Measurements from ENCODE around the gene EIF2D.

DNA sequence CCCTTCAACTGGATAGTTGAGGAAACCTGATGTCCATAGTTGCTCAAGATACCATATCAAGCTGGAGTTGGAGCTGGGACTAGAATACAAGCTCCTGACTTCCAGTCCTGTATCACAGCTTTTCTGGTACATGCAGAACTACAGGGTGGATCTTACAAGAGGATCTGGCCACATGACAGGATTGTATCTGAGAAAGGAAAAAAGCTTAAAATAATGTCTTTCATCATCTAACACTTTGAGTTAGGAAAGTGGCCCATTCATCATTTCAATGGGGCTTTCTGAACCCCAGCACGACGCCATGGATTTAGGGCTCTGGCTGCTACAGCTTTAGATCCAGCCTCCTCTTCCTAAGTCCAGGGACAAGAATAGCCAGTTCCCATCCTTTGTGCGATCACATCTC, 58.1 kb downstream of the EIF2D start:
- TF ChIP-seq, protein P1, sequence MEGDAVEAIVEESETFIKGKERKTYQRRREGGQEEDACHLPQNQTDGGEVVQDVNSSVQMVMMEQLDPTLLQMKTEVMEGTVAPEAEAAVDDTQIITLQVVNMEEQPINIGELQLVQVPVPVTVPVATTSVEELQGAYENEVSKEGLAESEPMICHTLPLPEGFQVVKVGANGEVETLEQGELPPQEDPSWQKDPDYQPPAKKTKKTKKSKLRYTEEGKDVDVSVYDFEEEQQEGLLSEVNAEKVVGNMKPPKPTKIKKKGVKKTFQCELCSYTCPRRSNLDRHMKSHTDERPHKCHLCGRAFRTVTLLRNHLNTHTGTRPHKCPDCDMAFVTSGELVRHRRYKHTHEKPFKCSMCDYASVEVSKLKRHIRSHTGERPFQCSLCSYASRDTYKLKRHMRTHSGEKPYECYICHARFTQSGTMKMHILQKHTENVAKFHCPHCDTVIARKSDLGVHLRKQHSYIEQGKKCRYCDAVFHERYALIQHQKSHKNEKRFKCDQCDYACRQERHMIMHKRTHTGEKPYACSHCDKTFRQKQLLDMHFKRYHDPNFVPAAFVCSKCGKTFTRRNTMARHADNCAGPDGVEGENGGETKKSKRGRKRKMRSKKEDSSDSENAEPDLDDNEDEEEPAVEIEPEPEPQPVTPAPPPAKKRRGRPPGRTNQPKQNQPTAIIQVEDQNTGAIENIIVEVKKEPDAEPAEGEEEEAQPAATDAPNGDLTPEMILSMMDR (IDR thresholded peaks at IDR 0.05): no peak
- TF ChIP-seq EP300 (IDR thresholded peaks at IDR 0.05): no peak
